Colonic mucosa (tissue), 4 donors: ENCODE measurements around the gene NCOA3. TPM values are rescaled to one million over a fixed set of nuclear protein-coding genes. Genes with fewer than 3 reads are reported as not detected.

Source experiments
- DNase-seq: peaks from one replicate; pipeline ENCODE4 v3.0.0-alpha.2; 2020
- H3K27ac ChIP-seq: fragments of 200-600 bp; one replicate; pipeline ENCODE4 v1.8.0; 2021
- H3K27me3 ChIP-seq: fragments of 200-600 bp; one replicate; pipeline ENCODE4 v1.8.0; 2021
- H3K36me3 ChIP-seq: fragments of 200-600 bp; one replicate; pipeline ENCODE4 v1.8.0; 2021
- H3K4me1 ChIP-seq: fragments of 200-600 bp; one replicate; pipeline ENCODE4 v1.8.0; 2021; ENCODE audit warnings: mild to moderate bottlenecking
- H3K4me3 ChIP-seq: fragments of 200-600 bp; one replicate; pipeline ENCODE4 v1.8.0; 2021
- H3K9ac ChIP-seq, 2 donors: one replicate each; pipeline ENCODE4 v1.7.0; 2013; ENCODE audit warnings: control low read depth in 2 of 2, low read depth in 2 of 2, low read length in 2 of 2
- H3K9me3 ChIP-seq: fragments of 200-600 bp; one replicate; pipeline ENCODE4 v1.8.0; 2021
- intact Hi-C: fragments of 100-400 bp; cut with DNase I; formaldehyde crosslinking; loops from one replicate; pipeline ENCODE4 v1.14.1; 2022
- total RNA-seq, 2 donors: library from RNA; stranded (reverse); fragmentation: NEBNext Ultra II Directional in 1 of 2; extraction: Animal tissue kit (Norgen Biotek cat#: 25700) in 1 of 2; gene quantifications; one replicate each; pipeline ENCODE4 v1.2.1, GENCODE V29; 2021
- TF ChIP-seq, protein P1 (sequence below): fragments of 200-600 bp; IDR thresholded peaks from one replicate; pipeline ENCODE4 v1.8.0; 2022; ENCODE audit warnings: antibody characterized with exemption, mild to moderate bottlenecking
- donor health status: healthy.
- donor health status: DM: no; HTN: no; CAD: no.
- donor health status: DM: no; HTN: no; CAD: no.

The NCOA3 gene
- total RNA-seq, 2 donors from 2014 or later, result 17.1 to 24.2 TPM

DNA sequence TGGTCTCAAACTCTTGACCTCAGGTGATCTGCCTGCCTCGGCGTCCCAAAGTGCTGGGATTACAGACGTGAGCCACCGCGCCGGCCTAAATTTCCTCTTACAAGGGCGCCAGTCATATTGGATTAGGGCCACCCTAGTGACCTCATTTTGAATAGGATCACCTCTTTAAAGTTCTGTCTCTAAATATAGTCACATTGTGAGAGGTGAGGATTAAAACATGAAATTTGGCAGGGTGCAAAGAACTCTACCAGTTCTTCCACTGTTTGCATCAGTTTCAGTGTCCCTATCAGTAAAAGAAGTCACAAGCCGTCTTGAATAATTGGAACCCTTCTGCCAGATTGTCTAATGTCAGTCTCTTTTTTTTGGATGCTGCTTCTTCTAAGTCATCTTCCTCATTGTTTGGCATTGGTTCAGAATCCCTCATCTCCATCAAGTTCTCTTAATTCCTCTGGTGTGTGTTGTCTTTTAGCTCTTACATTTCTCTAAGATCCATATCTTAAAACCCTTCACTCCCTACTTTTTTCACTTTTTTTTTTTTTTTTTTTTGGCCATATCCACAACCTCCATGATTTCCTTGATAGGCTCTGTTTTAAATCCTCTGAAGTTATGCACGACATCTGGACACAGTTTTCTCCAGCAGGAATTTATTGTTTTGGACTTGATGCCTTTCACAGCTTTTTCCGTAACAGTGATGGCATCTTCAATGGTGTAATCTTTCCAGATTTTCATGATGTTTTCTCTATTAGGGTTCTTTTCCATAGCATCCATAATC, 56.8 kb downstream of the NCOA3 start:
- TF ChIP-seq, protein P1, sequence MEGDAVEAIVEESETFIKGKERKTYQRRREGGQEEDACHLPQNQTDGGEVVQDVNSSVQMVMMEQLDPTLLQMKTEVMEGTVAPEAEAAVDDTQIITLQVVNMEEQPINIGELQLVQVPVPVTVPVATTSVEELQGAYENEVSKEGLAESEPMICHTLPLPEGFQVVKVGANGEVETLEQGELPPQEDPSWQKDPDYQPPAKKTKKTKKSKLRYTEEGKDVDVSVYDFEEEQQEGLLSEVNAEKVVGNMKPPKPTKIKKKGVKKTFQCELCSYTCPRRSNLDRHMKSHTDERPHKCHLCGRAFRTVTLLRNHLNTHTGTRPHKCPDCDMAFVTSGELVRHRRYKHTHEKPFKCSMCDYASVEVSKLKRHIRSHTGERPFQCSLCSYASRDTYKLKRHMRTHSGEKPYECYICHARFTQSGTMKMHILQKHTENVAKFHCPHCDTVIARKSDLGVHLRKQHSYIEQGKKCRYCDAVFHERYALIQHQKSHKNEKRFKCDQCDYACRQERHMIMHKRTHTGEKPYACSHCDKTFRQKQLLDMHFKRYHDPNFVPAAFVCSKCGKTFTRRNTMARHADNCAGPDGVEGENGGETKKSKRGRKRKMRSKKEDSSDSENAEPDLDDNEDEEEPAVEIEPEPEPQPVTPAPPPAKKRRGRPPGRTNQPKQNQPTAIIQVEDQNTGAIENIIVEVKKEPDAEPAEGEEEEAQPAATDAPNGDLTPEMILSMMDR, result no peak
- Histone ChIP-seq H3K27me3 (no peaks in the 10 kb centered on the region), H3K9ac (no peak overlapping the region), H3K4me3 (no peak overlapping the region), H3K9me3 (no peaks in the 10 kb centered on the region), H3K36me3 (no peaks in the 10 kb centered on the region), H3K4me1 (no peaks in the 10 kb centered on the region), H3K27ac (no peak overlapping the region)
- intact Hi-C loops, result no loop called here
- no peak for DNase-seq

DNA sequence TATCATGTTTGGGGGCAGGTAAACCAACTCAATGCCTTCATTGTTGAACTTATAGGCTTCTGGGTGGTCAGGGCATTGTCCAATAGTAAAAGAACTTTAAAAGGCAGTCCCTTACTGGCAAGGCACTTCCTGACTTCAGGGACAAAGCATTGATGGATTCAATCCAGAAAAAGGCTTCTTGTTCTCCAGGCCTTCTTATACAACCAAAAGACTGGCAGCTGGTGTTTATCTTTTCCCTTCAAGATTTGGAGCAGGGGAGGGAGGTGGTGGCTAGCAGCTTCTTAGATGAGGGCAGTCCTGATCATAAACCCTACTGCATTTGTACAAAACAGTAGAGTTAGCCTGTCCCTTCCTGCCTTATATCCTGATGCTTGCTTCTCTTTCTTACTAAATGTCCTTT, 57.5 kb downstream of the NCOA3 start:
- H3K4me1 ChIP-seq, result no peaks in the 10 kb centered on the region
- H3K9ac ChIP-seq, result no peak overlapping the region
- no peaks in the 10 kb centered on the region for H3K36me3 ChIP-seq
- H3K27me3 ChIP-seq, result no peaks in the 10 kb centered on the region
- H3K27ac ChIP-seq, result no peak overlapping the region
- TF ChIP-seq, protein P1, result no peak
- intact Hi-C loops, result no loop called here
- no peak overlapping the region for H3K4me3 ChIP-seq
- no peaks in the 10 kb centered on the region for H3K9me3 ChIP-seq
- no peak for DNase-seq

DNA sequence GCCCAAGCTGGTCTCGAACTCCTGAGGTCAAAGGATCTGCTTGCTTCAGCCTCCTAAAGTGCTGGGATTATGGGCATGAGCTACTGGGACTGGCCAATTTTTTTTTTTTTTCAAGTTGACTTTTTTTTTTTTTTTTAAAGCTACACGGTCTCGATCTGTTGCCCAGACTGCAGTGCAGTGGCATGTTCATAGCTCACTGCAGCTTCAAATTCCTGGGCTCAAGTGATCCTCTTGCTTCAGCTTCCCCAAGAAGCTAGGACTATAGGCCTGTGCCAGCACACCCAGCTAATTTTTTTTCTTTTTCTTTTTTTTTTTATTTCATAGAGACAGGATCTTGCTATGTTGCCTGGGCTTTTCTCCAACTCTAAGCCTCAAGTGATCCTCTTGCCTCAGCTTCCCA, 59.5 kb downstream of the NCOA3 start:
- intact Hi-C loops, result no loop called here
- DNase-seq, result no peak
- Histone ChIP-seq H3K27me3 (no peaks in the 10 kb centered on the region), H3K36me3 (no peaks in the 10 kb centered on the region), H3K4me3 (no peak overlapping the region), H3K4me1 (no peaks in the 10 kb centered on the region), H3K9me3 (no peaks in the 10 kb centered on the region), H3K27ac (no peak overlapping the region), H3K9ac (no peak overlapping the region)
- TF ChIP-seq, protein P1, result no peak

DNA sequence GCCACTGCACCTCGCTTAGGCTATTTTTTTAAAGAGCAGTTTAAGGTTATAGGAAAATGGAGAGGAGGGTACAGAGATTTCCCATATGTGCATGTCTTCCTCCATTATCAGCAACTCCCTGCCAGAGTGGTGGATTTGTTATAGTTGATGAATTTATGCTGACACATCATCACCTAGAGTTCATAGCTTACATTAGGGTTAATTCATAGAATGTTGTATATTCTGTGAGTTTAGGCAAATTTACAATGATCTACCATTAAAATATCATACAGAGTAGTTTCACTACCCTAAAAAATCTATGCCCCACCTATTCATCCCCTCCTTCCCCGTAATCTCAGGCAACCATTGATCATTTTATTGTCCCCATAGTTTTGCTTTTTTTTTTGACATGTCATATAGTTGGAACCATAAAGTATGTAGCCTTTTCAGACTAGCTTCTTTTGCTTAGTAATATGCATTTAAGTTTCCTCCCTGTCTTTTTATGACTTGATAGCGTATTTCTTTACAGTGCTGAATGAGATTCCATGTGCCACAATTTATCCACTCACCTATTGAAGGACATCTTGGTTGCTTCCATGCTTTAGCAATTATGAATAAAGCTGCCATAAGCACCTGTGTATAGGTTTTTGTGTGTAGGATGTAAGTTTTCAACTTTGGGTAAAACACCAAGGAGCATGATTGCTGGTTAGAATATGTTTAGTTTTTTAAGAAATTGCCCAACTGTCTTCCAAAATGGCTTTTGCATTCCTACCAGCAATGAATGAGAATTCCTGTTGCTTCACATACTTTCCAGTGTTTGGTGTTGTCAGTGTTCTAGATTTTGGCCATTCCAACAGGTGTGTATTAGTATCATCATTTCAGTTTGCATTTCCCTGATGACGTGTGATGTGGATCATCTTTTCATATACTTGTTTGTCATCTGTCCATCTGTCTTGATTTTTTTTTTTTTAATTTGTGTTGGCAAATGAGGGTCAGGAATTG, 60.2 kb downstream of the NCOA3 start:
- intact Hi-C loops, result no loop called here
- H3K4me1 ChIP-seq, result no peaks in the 10 kb centered on the region

DNA sequence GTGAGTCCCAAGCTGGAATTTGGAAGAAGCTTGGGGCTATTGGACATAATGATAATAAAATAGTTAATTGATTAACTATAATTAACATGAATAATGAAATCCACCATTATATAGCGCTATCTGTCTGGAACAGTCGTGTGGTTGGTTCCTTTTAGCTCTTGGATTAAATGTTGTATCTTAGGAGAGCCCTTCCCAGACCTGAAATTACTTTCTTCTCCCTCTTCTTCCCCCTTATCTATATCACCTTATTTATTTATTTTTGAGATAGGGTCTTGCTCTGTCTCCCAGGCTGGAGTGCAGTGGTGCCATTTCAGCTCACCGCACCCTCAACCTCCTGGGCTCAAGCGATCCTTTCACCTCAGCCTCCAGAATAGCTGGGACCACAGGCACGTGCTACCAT, 64.6 kb downstream of the NCOA3 start:
- Histone ChIP-seq H3K9me3 (no peaks in the 10 kb centered on the region), H3K27ac (no peak overlapping the region), H3K4me3 (no peak overlapping the region), H3K9ac (no peak overlapping the region), H3K27me3 (no peaks in the 10 kb centered on the region), H3K36me3 (no peaks in the 10 kb centered on the region), H3K4me1 (peaks cover 11% of the 10 kb centered on the region)
- no peak for DNase-seq
- intact Hi-C loops, result no loop called here
- TF ChIP-seq, protein P1, result no peak

More for the DNA sequence above, 60.2 kb downstream of the NCOA3 start:
- no peak for DNase-seq
- Histone ChIP-seq H3K27ac (no peak overlapping the region), H3K36me3 (no peaks in the 10 kb centered on the region), H3K9ac (no peak overlapping the region), H3K27me3 (no peaks in the 10 kb centered on the region), H3K9me3 (no peaks in the 10 kb centered on the region), H3K4me3 (no peak overlapping the region)
- TF ChIP-seq, protein P1, result no peak
